DOHH2 (cell line): ENCODE results near the gene MYO9A.

ENCODE experiments used
- H3F3A ChIP-seq: fragments of 200-600 bp; sonication (generic), shearing (Covaris generic); 2 replicates; pipeline ENCODE4 v1.6.0; 2016; ENCODE audit warnings: antibody characterized with exemption, mild to moderate bottlenecking; ENCODE audit not compliant: control insufficient read depth, insufficient read depth
- H3K27ac ChIP-seq: fragments of 200-600 bp; sonication (generic); 2 replicates; pipeline ENCODE4 v1.5.1; 2014; ENCODE audit warnings: low read depth, mild to moderate bottlenecking, low read length, moderate library complexity
- H3K27me3 ChIP-seq: fragments of 200-600 bp; sonication (generic); 2 replicates; pipeline ENCODE4 v1.6.1; 2014; ENCODE audit warnings: mild to moderate bottlenecking, low read length, mixed read lengths; ENCODE audit not compliant: control insufficient read depth
- H3K36me3 ChIP-seq: fragments of 200-600 bp; sonication (generic); 2 replicates; pipeline ENCODE4 v1.6.1; 2014; ENCODE audit warnings: mild to moderate bottlenecking, low read length, moderate library complexity, mixed read lengths; ENCODE audit not compliant: control insufficient read depth
- H3K4me1 ChIP-seq: fragments of 200-600 bp; sonication (generic); 2 replicates; pipeline ENCODE4 v1.6.1; 2014; ENCODE audit warnings: mild to moderate bottlenecking, low read length, mixed read lengths; ENCODE audit not compliant: control insufficient read depth
- H3K4me2 ChIP-seq: fragments of 200-600 bp; sonication (generic); 2 replicates; pipeline ENCODE4 v1.6.0; 2014; ENCODE audit warnings: mild to moderate bottlenecking, low read length, moderate library complexity
- H3K4me3 ChIP-seq: fragments of 200-600 bp; sonication (generic); 2 replicates; pipeline ENCODE4 v1.5.1; 2014; ENCODE audit warnings: mild to moderate bottlenecking, low read length, mixed read lengths
- H3K79me2 ChIP-seq: fragments of 200-600 bp; sonication (generic); 2 replicates; pipeline ENCODE4 v1.6.1; 2014; ENCODE audit warnings: mild to moderate bottlenecking, low read length, mixed read lengths; ENCODE audit not compliant: control insufficient read depth
- H3K9me2 ChIP-seq: fragments of 200-600 bp; sonication (generic); replicated peaks from 2 replicates; pipeline ENCODE4 v1.6.1; 2014; ENCODE audit warnings: mild to moderate bottlenecking, low read length, mixed read lengths; ENCODE audit not compliant: control insufficient read depth
- H3K9me3 ChIP-seq: fragments of 200-600 bp; sonication (generic); 2 replicates; pipeline ENCODE4 v1.6.1; 2014; ENCODE audit warnings: antibody characterized with exemption, low read length, mixed read lengths; ENCODE audit not compliant: control insufficient read depth, insufficient read depth
- H4K20me1 ChIP-seq: fragments of 200-600 bp; sonication (generic); 2 replicates; pipeline ENCODE4 v1.6.0; 2014; ENCODE audit warnings: low read depth, mild to moderate bottlenecking, antibody characterized with exemption, low read length, moderate library complexity; ENCODE audit not compliant: control insufficient read depth, insufficient read depth
- CTCF ChIP-seq: fragments of 200-600 bp; sonication (generic); IDR thresholded peaks from one replicate; pipeline ENCODE4 v1.5.1; 2014; ENCODE audit warnings: antibody characterized with exemption, mild to moderate bottlenecking, low read depth, low read length; ENCODE audit not compliant: poor library complexity, severe bottlenecking
- EZH2phosphoT487 ChIP-seq: fragments of 200-600 bp; sonication (generic); IDR thresholded peaks from 2 replicates; pipeline ENCODE4 v1.6.1; 2017; ENCODE audit warnings: borderline replicate concordance, mild to moderate bottlenecking, antibody characterized with exemption, low read length, moderate library complexity, mixed read lengths

MYO9A gene

GRCh38 chr15:71920573-71920972 is 197.4 kb downstream of the MYO9A start:
- H3K9me2 ChIP-seq = no peaks in the 10 kb centered on the region
- no peaks in the 10 kb centered on the region for H4K20me1 ChIP-seq
- H3K79me2 ChIP-seq = no peaks in the 10 kb centered on the region
- no peaks in the 10 kb centered on the region for H3K27me3 ChIP-seq
- H3K36me3 ChIP-seq = peaks cover 13% of the 10 kb centered on the region
- H3K4me3 ChIP-seq = no peak overlapping the region
- TF ChIP-seq EZH2phosphoT487 (no peak), CTCF (no peak)
- no peaks in the 10 kb centered on the region for H3K4me1 ChIP-seq
- no peak overlapping the region for H3K4me2 ChIP-seq
- no peak overlapping the region for H3K27ac ChIP-seq
- H3F3A ChIP-seq = no peaks in the 10 kb centered on the region
- H3K9me3 ChIP-seq = no peaks in the 10 kb centered on the region

GRCh38 chr15:71916834-71917233 is 201.1 kb downstream of the MYO9A start:
- H3K4me2 ChIP-seq = no peak overlapping the region

GRCh38 chr15:71914092-71914491 is 203.9 kb downstream of the MYO9A start:
- Histone ChIP-seq H3K27ac (no peak overlapping the region), H3K27me3 (no peaks in the 10 kb centered on the region), H4K20me1 (no peaks in the 10 kb centered on the region), H3K4me1 (no peaks in the 10 kb centered on the region), H3K79me2 (no peaks in the 10 kb centered on the region), H3K4me3 (no peak overlapping the region), H3K4me2 (no peak overlapping the region), H3K36me3 (peaks cover 38% of the 10 kb centered on the region), H3K9me3 (no peaks in the 10 kb centered on the region), H3K9me2 (no peaks in the 10 kb centered on the region), H3F3A (no peaks in the 10 kb centered on the region)
- TF ChIP-seq CTCF = no peak
- no peak for TF ChIP-seq EZH2phosphoT487

More at GRCh38 chr15:71916834-71917233, 201.1 kb downstream of the MYO9A start:
- H3K4me3 ChIP-seq = no peak overlapping the region
- no peak overlapping the region for H3K27ac ChIP-seq
- H3F3A ChIP-seq = no peaks in the 10 kb centered on the region
- H3K4me1 ChIP-seq = no peaks in the 10 kb centered on the region
- peaks cover 22% of the 10 kb centered on the region for H3K36me3 ChIP-seq
- TF ChIP-seq EZH2phosphoT487 = no peak
- no peak for TF ChIP-seq CTCF
- H3K9me2 ChIP-seq = no peaks in the 10 kb centered on the region
- H4K20me1 ChIP-seq = no peaks in the 10 kb centered on the region
- no peaks in the 10 kb centered on the region for H3K9me3 ChIP-seq
- H3K27me3 ChIP-seq = no peaks in the 10 kb centered on the region
- no peaks in the 10 kb centered on the region for H3K79me2 ChIP-seq

GRCh38 chr15:71899674-71900073 is 218.3 kb downstream of the MYO9A start:
- H3K9me3 ChIP-seq = no peaks in the 10 kb centered on the region
- H3K27me3 ChIP-seq = no peaks in the 10 kb centered on the region
- TF ChIP-seq CTCF (no peak), EZH2phosphoT487 (no peak)
- no peaks in the 10 kb centered on the region for H3K9me2 ChIP-seq
- H3K36me3 ChIP-seq = peaks cover 63% of the 10 kb centered on the region
- H3K4me3 ChIP-seq = no peak overlapping the region
- H3K4me1 ChIP-seq = no peaks in the 10 kb centered on the region
- no peaks in the 10 kb centered on the region for H4K20me1 ChIP-seq
- no peaks in the 10 kb centered on the region; the same call in 1 of the 2 replicates for H3F3A ChIP-seq
- H3K27ac ChIP-seq = no peak overlapping the region
- no peak overlapping the region for H3K4me2 ChIP-seq
- H3K79me2 ChIP-seq = no peaks in the 10 kb centered on the region
